NK-92 treated with Interleukin-12 subunit alpha and Interleukin-12 subunit beta, amount 100 ng/mL, for 24 hours (cell line): ENCODE measurements around the gene CARMIL3.
"Not testable (repeated sequence)": the region's sequence is repeated elsewhere in the genome, so short reads cannot be mapped to it uniquely, and the experiment has no call there.

Source experiments
- DNase-seq: peaks from one replicate; lab custom pipeline; 2025; lab: John Stamatoyannopoulos, UW

The CARMIL3 gene

GRCh38 chr14:24093901-24094840 is 42.4 kb downstream of the CARMIL3 start, which contains the start of gene PCK2:
Gene PCK2, plus strand, starts transcription at chr14:24094311. Its CDS starts 95 bp downstream, at chr14:24094406.
- peak; percentile 92 for DNase-seq

GRCh38 chr14:24094841-24095270 is 43.0 kb downstream of the CARMIL3 start:
- no peak for DNase-seq

DNA sequence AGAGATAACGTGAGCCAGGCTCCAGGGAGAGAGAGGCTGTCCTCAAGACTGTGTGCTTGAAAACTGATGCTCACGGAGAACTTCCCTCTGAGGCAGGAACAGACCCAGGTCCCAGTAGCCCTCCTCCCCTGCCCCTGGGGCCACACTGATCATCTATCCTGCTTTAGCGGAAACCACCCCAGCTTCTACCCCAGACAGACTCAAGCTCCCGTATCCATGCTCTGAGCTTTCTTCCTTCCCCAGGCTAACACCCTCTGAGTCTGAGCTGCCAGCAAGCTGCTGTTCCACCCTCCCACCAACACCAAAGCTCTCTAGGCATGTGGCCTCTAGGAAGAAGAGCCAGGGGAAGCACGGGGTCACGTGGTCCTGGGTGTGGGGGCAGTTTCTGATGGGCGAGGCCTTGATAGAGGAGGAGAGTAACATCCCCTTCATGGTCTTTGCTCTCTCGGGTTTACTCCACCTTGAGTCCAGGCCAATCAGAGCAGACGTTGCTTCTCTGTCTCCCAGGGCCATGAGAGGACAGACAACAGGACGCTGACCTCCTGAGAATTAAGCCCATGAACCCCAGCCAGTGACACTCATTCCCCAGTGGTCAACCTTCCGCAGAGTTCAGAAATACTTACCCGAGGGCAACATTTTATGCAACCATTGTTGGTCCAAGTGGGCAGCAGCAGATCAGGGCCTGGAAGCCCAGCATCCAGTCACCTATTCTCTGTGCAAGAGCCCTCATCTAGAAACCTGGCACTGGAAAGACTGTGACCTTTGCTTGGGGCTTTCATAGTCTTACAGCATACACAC is 43.7 kb downstream of the CARMIL3 start:
- DNase-seq: peak; percentile 45

GRCh38 chr14:24096545-24097181 is 44.9 kb downstream of the CARMIL3 start:
- DNase-seq: no peak

DNA sequence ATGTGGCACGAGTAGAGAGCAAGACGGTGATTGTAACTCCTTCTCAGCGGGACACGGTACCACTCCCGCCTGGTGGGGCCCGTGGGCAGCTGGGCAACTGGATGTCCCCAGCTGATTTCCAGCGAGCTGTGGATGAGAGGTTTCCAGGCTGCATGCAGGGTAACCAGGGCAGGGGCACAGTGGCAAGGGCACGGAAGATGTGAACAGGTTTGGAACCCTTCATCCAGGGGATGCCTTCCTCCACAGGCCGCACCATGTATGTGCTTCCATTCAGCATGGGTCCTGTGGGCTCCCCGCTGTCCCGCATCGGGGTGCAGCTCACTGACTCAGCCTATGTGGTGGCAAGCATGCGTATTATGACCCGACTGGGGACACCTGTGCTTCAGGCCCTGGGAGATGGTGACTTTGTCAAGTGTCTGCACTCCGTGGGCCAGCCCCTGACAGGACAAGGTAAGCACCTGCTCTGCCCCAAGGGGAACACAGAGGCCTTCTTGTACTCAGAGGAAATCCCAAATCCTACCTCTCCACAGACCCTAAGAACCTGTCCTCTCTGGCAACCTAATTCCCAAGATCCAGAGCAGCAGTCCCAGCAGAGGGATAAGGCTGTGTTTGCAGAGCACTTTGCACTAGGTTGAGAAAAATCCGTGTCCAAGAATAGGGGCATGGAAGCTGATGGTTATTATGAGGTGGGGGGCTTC is 46.6 kb downstream of the CARMIL3 start:
- DNase-seq: no peak

DNA sequence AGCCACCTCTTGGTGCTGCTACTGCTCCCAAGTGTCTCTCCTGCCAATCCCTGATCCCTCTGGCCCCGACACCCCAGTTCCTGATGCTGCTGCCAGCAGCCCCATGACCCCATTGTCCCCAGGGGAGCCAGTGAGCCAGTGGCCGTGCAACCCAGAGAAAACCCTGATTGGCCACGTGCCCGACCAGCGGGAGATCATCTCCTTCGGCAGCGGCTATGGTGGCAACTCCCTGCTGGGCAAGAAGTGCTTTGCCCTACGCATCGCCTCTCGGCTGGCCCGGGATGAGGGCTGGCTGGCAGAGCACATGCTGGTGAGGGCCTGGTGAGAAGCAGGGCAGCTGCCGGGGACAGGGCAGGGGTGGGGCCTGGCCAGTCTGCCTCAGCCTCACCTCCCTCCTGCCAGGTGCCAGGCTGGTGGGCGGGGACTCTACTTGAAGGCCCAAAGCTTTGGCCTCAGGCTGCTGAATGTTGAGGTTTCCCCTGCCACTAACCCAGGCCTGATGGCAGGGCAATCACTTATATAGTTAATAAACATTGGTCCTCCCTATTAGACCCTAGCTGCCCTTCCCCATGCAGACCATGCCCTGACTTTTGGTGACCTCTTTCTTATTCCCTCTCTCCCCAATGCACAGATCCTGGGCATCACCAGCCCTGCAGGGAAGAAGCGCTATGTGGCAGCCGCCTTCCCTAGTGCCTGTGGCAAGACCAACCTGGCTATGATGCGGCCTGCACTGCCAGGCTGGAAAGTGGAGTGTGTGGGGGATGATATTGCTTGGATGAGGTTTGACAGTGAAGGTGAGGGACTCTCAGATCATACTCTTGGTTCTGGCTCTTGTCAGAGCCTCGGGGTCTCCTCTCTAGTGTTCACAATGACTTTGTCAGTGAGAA is 47.4 kb downstream of the CARMIL3 start:
- DNase-seq: no peak

DNA sequence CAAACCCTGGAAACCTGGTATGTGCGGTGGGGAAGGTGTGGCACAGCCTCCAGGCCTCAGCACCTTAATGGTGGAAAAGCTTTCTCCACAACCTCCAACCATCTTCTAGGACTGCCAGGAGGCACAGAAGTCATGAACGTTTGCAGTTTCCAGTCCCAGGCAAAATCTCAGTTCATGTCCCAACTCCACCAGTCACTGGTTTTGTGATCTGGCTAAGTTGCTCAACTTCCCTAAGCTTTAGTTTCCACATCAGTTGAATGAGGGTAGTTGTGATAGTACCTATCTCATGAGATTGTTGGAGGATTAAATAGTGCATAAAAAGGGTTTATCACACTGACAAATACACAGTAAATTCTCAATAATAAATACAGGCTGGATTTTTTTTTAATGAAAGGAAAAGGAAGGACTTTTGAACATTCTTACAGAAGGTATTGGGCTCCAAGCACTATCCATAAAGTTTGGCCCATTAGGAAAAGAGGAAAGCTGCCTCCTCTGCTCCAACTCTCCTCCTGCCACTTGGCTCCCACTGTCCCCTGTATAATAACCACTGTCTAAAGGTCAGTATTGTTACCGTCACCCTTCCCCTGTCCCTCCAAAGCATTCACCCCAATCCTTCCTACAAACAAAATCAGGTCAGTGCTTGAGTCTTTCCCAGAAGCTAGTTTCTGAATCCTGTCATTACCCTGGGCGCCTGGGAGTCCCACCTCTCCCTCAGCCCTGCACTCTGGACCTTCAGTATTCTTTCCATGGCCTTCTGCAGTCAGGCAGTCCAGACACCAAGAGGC is 48.6 kb downstream of the CARMIL3 start:
- DNase-seq: no peak

- DNase-seq: no peak
These were observed 49.2 kb downstream of the CARMIL3 start for GRCh38 chr14:24100982-24101494.

DNA sequence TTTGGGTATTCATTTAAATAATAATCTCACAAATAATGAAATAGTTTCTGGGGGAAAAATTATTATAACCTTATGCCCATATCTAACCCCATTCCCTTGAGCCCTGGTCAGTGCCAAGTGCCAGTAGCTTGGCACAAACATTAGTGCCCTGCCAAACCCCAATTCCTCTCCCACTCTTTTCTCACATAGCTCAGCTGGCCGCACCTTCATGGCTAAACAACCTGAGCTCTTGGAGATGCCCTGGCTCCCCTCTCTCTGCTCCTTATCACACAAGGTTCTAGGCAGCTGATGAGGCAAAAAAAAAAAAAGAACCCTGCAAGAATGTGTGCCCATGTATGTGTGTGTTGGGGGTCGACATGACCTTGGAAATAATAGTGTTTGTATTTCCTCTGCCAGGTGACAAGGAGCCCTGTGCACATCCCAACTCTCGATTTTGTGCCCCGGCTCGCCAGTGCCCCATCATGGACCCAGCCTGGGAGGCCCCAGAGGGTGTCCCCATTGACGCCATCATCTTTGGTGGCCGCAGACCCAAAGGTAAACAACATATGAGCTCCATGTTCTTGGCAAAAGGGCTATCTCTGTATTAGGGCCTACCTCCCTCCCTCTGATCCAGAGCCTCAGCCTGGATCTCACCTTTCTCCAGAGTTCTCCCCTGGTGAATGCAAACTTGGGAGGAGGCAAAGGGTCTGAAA is 50.7 kb downstream of the CARMIL3 start:
- no peak for DNase-seq

DNA sequence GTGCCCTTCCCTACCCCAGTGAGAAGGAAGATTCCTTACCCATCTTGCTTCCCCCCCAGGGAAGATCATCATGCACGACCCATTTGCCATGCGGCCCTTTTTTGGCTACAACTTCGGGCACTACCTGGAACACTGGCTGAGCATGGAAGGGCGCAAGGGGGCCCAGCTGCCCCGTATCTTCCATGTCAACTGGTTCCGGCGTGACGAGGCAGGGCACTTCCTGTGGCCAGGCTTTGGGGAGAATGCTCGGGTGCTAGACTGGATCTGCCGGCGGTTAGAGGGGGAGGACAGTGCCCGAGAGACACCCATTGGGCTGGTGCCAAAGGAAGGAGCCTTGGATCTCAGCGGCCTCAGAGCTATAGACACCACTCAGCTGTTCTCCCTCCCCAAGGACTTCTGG is 51.6 kb downstream of the CARMIL3 start:
- DNase-seq: no peak

- not testable (repeated sequence) for DNase-seq
These were observed 53.9 kb downstream of the CARMIL3 start for GRCh38 chr14:24105609-24106239.

DNA sequence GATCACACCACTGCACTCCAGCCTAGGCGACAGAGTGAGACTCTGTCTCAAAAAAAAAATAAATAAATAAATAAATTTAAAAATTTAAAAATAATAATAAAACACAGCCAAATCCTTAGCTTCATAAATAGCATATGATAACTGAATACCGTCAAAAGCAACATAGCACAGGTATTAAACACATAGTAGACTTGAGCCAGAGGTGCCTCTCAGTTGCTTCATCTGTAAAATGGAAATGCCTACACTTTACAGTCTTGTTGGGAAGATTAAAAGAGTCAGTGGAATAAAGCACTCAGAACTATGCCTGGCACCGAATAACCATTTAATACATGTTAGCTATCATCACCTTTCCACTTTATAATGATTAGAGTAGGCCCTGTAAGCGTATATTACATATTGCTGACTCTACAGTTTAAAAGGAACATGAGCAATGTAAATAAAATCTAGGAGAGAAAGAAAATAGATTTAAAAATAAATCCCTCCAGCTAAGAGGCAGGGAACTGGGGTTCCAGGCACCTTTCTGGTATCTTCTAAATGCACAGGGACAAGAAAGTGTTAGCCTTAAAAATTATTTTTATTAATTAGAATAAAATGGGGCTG is 55.0 kb downstream of the CARMIL3 start:
- DNase-seq: no peak

DNA sequence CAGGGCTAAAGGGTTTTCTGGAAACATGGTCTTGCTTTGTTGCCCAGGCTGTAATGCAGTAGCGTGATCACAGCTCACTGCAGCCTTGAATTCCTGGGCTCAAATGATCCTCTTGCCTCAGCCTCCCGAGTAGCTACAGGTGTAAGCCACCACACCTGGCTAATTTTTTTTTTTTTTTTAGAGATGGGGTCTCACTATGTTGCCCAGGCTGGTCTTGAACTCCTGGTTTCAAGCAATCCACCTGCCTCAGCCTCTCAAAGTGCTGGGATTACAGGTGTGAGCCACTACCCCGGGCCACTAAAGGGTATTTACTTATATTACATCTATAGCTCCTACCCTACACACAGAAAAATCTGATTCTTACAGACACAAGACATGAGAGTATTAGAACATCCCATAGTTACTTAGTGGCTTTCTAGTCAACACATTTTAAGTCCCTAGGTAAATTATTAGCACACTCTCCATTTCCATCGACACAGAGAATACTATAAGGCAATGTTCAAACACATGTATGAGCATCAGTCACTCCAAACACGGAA is 56.6 kb downstream of the CARMIL3 start:
- DNase-seq: no peak

- peak; percentile 17 for DNase-seq
These were observed 58.3 kb downstream of the CARMIL3 start for GRCh38 chr14:24110060-24110459.

DNA sequence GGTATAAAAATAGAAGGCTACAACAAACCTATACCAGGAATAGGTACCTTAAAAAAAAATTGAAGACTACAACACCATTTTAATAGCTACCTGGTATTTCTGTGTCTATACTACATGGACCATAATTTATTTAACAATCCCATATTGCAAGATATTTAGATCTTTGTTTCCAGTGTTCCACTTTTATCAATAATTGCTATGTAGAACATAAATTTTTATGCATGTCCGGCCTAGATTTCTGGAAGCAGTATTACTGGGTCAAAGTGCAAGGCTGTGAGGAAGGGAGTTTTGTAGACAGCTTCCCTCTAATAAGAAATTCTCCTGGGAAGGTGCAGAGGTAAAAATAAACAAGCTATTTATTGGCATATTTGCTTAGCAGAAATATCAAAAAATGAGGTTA is 58.7 kb downstream of the CARMIL3 start:
- no peak for DNase-seq

- DNase-seq: no peak
These were observed 61.6 kb downstream of the CARMIL3 start for GRCh38 chr14:24113379-24113800.

DNA sequence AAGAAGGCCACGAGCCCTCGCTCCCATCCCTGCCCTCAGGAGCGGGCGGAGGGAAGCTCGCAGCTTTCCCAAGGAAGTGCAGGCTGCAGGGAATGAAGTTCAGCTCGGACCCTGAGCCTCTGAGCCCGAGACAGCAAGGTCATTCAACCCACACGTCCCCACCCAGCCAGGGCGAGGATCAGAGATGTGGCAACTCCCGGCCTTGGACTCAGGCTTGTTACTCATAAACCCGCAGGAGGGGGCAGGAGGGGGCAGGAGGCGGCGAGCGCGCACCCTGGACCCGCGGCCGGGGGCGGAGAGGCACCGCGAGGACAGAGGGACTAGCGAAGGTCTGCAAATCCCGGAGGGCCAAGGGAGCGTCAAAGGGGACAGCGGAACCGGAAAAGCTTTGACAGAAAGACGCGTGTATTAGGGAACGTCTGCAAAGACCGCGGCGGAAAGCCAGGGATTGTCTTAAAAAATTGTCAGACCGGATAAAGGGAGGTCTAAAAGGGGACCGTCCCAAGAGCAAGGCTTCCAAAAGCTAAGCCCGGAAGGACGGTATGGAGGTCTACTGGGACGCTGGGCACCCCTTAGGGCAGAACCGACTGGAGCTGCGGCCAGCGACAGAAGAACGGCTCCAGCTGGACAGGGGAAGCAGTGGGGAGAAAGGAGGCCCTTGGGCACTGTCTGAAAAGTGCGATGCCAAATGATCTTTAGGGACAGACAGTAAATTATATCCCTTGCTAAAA is 62.2 kb downstream of the CARMIL3 start:
- DNase-seq: peak; percentile 85
